Activated naive CD4-positive, alpha-beta T cell treated with anti-CD3 and anti-CD28 coated beads for 36 hours (primary cell): ENCODE data around the gene KAZN. TPM values are rescaled to one million over a fixed set of nuclear protein-coding genes. Genes with fewer than 3 reads are reported as not detected.

ENCODE experiments used
- CTCF ChIA-PET: fragments of 350-600 bp; sonication (Branson Sonifier 250); formaldehyde crosslinking; loops from one replicate; lab custom pipeline; 2021; ENCODE audit warnings: antibody characterized with exemption; lab: Charles Lee
- DNase-seq: peaks from one replicate; pipeline ENCODE4 v3.0.0-alpha.2; 2020
- H3K27ac Mint-ChIP-seq: one replicate; pipeline ENCODE4 v1.8.0; 2021; ENCODE audit warnings: mild to moderate bottlenecking, mixed read lengths
- H3K27me3 Mint-ChIP-seq: one replicate; pipeline ENCODE4 v1.8.0; 2021; ENCODE audit warnings: low read depth, mixed read lengths
- H3K36me3 Mint-ChIP-seq: one replicate; pipeline ENCODE4 v1.8.0; 2021; ENCODE audit warnings: low read depth, mixed read lengths
- H3K4me1 Mint-ChIP-seq: one replicate; pipeline ENCODE4 v1.8.0; 2021; ENCODE audit warnings: low read depth, mixed read lengths
- H3K4me3 Mint-ChIP-seq: one replicate; pipeline ENCODE4 v1.8.0; 2021; ENCODE audit warnings: mild to moderate bottlenecking, moderate library complexity, mixed read lengths
- H3K9me3 Mint-ChIP-seq: one replicate; pipeline ENCODE4 v1.8.0; 2021; ENCODE audit warnings: mixed read lengths
- intact Hi-C: fragments of 100-400 bp; cut with micrococcal nuclease; formaldehyde crosslinking; loops from one replicate; pipeline ENCODE4 v1.15.1; 2023
- total RNA-seq, 2 experiments: library from RNA; stranded (reverse); gene quantifications; one replicate each; pipeline ENCODE4 v1.2.3, GENCODE V29; 2021

The KAZN gene
- total RNA-seq, 2 experiments from 2014 or later: 0.55 to 0.59 TPM

DNA sequence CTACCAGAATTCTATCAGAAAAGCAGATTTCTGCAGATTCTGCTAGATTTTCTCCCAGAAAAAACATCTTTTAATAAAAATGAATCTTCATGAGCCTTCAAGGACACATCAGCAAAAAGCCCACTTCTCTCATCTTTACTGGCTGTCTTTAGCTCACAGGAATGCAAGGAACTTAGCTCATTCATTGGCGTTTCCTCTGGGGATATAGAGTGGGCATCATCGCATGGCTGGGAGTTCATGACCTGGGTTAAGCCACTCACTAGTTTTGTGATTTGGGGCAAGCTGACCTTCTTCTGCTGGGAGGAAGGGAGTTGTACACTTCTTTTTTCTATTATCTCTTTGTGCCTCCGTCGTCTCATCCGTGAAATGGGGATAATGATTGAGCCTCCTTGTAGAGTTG lies 149.7 kb downstream of the KAZN start:
- H3K4me1 Mint-ChIP-seq: no peaks in the 10 kb centered on the region
- no peak for DNase-seq
- intact Hi-C loops: no loop called here
- H3K9me3 Mint-ChIP-seq: no peaks in the 10 kb centered on the region
- CTCF ChIA-PET: no interaction called here
- H3K27ac Mint-ChIP-seq: no peak overlapping the region
- no peak overlapping the region for H3K4me3 Mint-ChIP-seq
- no peaks in the 10 kb centered on the region for H3K36me3 Mint-ChIP-seq
- peaks cover 4% of the 10 kb centered on the region for H3K27me3 Mint-ChIP-seq

- no peaks in the 10 kb centered on the region for H3K9me3 Mint-ChIP-seq
- no peak for DNase-seq
- H3K36me3 Mint-ChIP-seq: no peaks in the 10 kb centered on the region
- no peak overlapping the region for H3K4me3 Mint-ChIP-seq
- CTCF ChIA-PET: no interaction called here
- intact Hi-C loops: no loop called here
- peaks cover 4% of the 10 kb centered on the region for H3K27me3 Mint-ChIP-seq
- no peaks in the 10 kb centered on the region for H3K4me1 Mint-ChIP-seq
- no peak overlapping the region for H3K27ac Mint-ChIP-seq
These were observed 150.5 kb downstream of the KAZN start for GRCh38 chr1:14748977-14749376.

DNA sequence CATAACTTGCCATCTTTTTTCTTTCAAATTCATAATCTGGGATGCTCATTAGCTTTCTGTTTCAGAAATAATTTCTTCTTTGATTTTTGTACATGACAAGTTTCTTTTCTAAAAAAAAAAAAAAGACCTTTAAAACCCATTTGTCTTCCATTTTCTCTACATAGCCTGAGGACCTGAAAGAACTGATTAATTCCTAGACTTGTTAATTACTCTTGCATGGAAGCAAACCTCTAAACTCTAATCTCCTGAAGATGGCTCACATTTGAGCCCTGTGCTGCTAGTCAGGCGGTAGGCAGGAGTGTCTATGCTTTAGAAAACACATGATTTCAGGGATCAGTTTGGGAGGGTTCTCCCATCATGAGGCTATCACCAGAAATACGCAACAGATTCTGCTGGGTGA lies 152.0 kb downstream of the KAZN start:
- Mint-ChIP-seq H3K36me3 (no peaks in the 10 kb centered on the region), H3K9me3 (no peaks in the 10 kb centered on the region), H3K4me3 (no peak overlapping the region), H3K27ac (no peak overlapping the region), H3K4me1 (no peaks in the 10 kb centered on the region), H3K27me3 (peaks cover 4% of the 10 kb centered on the region)
- intact Hi-C loops: no loop called here
- CTCF ChIA-PET: no interaction called here
- DNase-seq: no peak

GRCh38 chr1:14755518-14756252 lies 157.2 kb downstream of the KAZN start:
- CTCF ChIA-PET: no interaction called here
- no peaks in the 10 kb centered on the region for H3K4me1 Mint-ChIP-seq

DNA sequence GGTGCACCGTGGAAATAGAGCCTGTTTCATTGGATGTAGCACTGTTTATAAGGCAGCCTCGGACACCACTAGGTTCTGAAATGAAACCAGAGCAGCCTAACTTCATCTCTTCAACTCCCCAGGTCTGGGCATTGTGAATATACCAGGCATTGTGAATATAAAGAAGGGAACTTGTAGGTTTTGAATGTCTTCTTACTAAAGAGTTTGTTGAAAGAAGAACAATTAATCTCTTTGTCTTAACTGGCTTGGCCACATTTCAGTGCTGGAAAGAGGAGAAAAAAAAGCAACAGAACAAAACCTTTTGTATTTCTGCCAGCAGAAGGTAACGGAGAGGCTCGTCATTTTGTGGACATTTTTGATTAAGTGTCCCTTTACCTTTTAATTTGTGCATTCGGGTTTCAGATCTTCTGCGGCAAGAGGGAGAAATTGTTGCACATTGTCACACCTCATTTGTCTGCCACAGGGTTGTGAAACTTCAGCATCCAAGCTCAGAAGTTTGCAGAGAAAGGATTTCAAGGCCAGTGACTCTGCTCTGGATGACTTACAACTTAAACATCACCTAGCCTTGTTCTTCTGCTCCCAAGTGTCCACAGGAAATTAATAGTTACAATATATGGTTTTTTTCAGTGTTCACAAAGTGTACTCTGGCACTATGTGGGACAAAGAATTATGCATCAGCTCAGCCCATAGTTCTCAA lies 158.3 kb downstream of the KAZN start:
- H3K36me3 Mint-ChIP-seq: no peaks in the 10 kb centered on the region
- no peak overlapping the region for H3K27ac Mint-ChIP-seq
- DNase-seq: no peak
- CTCF ChIA-PET: no interaction called here
- intact Hi-C loops: no loop called here
- no peaks in the 10 kb centered on the region for H3K9me3 Mint-ChIP-seq
- no peak overlapping the region for H3K4me3 Mint-ChIP-seq
- peaks cover 5% of the 10 kb centered on the region for H3K27me3 Mint-ChIP-seq
- no peaks in the 10 kb centered on the region for H3K4me1 Mint-ChIP-seq

More at GRCh38 chr1:14755518-14756252, 157.2 kb downstream of the KAZN start:
- no peaks in the 10 kb centered on the region for H3K9me3 Mint-ChIP-seq
- H3K27me3 Mint-ChIP-seq: peaks cover 5% of the 10 kb centered on the region
- no peak overlapping the region for H3K27ac Mint-ChIP-seq
- H3K4me3 Mint-ChIP-seq: no peak overlapping the region
- intact Hi-C loops: no loop called here
- no peak for DNase-seq
- no peaks in the 10 kb centered on the region for H3K36me3 Mint-ChIP-seq

GRCh38 chr1:14757286-14757625 lies 158.8 kb downstream of the KAZN start:
- no peak overlapping the region for H3K4me3 Mint-ChIP-seq
- no peaks in the 10 kb centered on the region for H3K9me3 Mint-ChIP-seq
- H3K27me3 Mint-ChIP-seq: peaks cover 9% of the 10 kb centered on the region
- CTCF ChIA-PET: no interaction called here
- no peaks in the 10 kb centered on the region for H3K4me1 Mint-ChIP-seq
- no peak for DNase-seq
- intact Hi-C loops: no loop called here
- H3K36me3 Mint-ChIP-seq: no peaks in the 10 kb centered on the region
- H3K27ac Mint-ChIP-seq: no peak overlapping the region

- Mint-ChIP-seq H3K9me3 (no peaks in the 10 kb centered on the region), H3K4me1 (no peaks in the 10 kb centered on the region), H3K27ac (no peak overlapping the region), H3K4me3 (no peak overlapping the region), H3K27me3 (peaks cover 12% of the 10 kb centered on the region), H3K36me3 (no peaks in the 10 kb centered on the region)
- DNase-seq: no peak
- CTCF ChIA-PET: interaction anchor here (0.6 kb wide), 1 partner anchor 513 kb away, joined by 3 read pairs; no protein-coding TSS in a partner anchor
- intact Hi-C loops: no loop called here
These were observed 160.7 kb downstream of the KAZN start for GRCh38 chr1:14759042-14759818.

DNA sequence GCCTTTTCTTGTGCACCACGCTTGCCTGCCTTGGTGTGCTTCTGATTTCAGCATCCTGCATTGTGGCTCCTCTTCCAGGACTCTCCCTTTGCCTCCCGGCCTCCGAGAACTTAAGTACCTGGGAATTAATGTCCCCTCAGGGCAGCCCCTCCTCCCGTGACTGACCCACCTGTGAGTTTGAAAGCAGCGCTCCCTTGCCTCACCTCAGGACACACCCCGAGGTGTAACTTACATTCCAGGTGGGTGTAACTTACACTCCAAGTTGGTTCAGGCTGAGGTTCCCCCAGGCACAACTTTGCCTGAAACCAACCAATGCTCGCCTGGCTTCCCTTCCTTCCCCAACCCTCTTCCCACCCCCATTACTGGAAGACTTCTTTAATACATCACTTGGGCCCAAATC lies 161.4 kb downstream of the KAZN start:
- Mint-ChIP-seq H3K27ac (no peak overlapping the region), H3K27me3 (peaks cover 15% of the 10 kb centered on the region), H3K4me1 (no peaks in the 10 kb centered on the region), H3K4me3 (no peak overlapping the region), H3K9me3 (no peaks in the 10 kb centered on the region), H3K36me3 (no peaks in the 10 kb centered on the region)
- intact Hi-C loops: no loop called here
- no peak for DNase-seq
- CTCF ChIA-PET: no interaction called here

GRCh38 chr1:14760780-14761179 lies 162.3 kb downstream of the KAZN start:
- no peak for DNase-seq
- Mint-ChIP-seq H3K9me3 (no peaks in the 10 kb centered on the region), H3K36me3 (no peaks in the 10 kb centered on the region), H3K27ac (no peak overlapping the region), H3K27me3 (peaks cover 19% of the 10 kb centered on the region), H3K4me1 (no peaks in the 10 kb centered on the region), H3K4me3 (no peak overlapping the region)
- CTCF ChIA-PET: no interaction called here
- intact Hi-C loops: no loop called here

DNA sequence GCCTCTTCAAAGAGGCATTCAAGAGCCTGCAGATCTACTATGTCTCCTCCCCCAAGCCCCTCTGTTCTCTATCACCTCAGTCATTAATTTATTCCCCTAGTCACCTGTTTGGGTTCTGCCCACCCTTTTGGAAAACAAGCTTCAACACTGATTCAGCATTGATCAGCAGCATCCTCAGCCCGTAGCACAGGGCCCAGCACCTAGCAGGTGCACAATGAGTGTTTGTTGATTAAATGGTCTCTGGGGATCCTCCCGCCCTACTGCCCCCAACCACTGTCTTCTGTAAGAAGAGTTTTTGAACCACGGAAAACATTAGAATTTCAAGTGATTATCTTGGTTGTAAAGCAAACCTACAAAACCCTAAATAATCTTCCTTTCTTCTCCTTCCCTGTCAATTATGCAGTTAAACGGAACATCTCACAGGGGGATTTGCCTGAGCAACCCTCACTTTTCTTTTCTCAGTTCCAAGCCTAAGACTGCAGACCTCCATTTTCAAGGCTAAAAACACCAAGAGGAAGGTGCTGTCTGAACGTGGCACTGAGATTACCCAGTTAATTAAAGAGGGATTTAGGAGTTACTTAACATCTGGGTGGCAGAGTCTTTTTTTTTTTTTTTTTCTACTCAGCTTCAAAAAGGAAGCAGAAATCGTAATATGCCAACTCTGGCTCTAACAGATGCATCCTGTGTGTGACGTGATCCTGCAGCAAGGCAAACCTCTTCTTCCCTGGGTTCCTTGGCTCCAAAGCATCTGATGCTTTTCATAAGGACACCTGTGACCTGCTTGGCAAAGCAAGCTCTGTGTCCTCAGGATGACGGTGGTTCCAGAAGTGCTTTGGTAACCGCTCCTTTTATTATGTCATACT lies 163.0 kb downstream of the KAZN start:
- intact Hi-C loops: no loop called here
- H3K4me1 Mint-ChIP-seq: no peaks in the 10 kb centered on the region
- no peak for DNase-seq
- no peak overlapping the region for H3K27ac Mint-ChIP-seq
- no peak overlapping the region for H3K4me3 Mint-ChIP-seq
- no peaks in the 10 kb centered on the region for H3K36me3 Mint-ChIP-seq
- H3K9me3 Mint-ChIP-seq: no peaks in the 10 kb centered on the region
- CTCF ChIA-PET: no interaction called here
- H3K27me3 Mint-ChIP-seq: peaks cover 16% of the 10 kb centered on the region

DNA sequence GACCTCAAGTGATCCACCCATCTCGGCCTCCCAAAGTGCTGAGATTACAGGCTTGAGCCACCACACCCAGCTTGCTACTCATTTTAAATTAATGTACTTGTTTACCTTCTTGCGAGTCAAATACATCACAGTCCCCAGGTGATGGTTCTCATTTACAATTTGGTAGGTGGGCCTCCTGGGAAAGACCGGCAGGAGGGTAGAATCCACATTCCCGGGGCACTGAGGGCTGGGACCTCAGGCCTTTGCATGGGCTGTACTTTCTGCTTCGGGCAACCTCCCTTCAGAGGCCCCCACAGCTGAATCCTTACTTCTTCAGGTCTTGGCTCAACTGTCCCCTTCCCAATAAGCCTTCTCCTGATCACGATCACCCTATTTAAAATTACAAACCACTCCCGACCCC lies 165.5 kb downstream of the KAZN start:
- no peak overlapping the region for H3K27ac Mint-ChIP-seq
- no peak overlapping the region for H3K4me3 Mint-ChIP-seq
- no peaks in the 10 kb centered on the region for H3K4me1 Mint-ChIP-seq
- no peaks in the 10 kb centered on the region for H3K9me3 Mint-ChIP-seq
- no peak for DNase-seq
- CTCF ChIA-PET: no interaction called here
- peaks cover 14% of the 10 kb centered on the region for H3K27me3 Mint-ChIP-seq
- intact Hi-C loops: no loop called here
- no peaks in the 10 kb centered on the region for H3K36me3 Mint-ChIP-seq

DNA sequence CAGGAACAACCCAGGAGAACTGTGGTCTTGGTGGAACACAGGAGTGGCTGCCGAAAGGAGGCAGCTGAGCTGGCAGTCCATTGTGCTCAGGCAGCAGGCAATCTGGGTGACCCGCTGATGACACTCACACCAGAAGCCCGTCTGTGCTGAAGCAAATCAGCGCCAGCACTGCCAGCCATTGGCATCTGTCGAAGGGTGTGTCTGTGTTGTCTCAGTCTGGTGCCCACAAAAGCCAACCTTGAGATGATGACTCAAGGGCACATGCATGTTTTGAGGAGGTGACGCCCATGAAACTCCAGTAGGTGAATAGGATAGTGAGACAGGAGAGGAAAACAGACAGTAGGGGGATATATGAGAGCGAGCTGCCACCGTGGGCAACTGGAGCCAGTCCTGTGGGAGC lies 167.3 kb downstream of the KAZN start:
- H3K27ac Mint-ChIP-seq: no peak overlapping the region
- no peak overlapping the region for H3K4me3 Mint-ChIP-seq
- no peaks in the 10 kb centered on the region for H3K9me3 Mint-ChIP-seq
- intact Hi-C loops: no loop called here
- no peak for DNase-seq
- H3K4me1 Mint-ChIP-seq: no peaks in the 10 kb centered on the region
- no peaks in the 10 kb centered on the region for H3K36me3 Mint-ChIP-seq
- H3K27me3 Mint-ChIP-seq: peaks cover 14% of the 10 kb centered on the region
- CTCF ChIA-PET: no interaction called here
